GM12874 (cell line): ENCODE results near the gene CACNA1B.

Experiments used
- CTCF ChIP-seq: IDR thresholded peaks from 2 replicates; pipeline ENCODE4 v1.5.1; 2011; ENCODE audit warnings: low read depth, mild to moderate bottlenecking, control low read depth, low read length, moderate library complexity; ENCODE audit not compliant: insufficient read depth

Gene CACNA1B

GRCh38 chr9:138042640-138043039 lies 165.1 kb downstream of the CACNA1B start:
- TF ChIP-seq CTCF: no peak

GRCh38 chr9:138043061-138043410 lies 165.5 kb downstream of the CACNA1B start:
- TF ChIP-seq CTCF: no peak

GRCh38 chr9:138043411-138044345 lies 166.1 kb downstream of the CACNA1B start:
- TF ChIP-seq CTCF: no peak

- no peak for TF ChIP-seq CTCF
These were observed 167.2 kb downstream of the CACNA1B start for GRCh38 chr9:138044485-138045383.

- TF ChIP-seq CTCF: no peak
These were observed 168.2 kb downstream of the CACNA1B start for GRCh38 chr9:138045541-138046490.

GRCh38 chr9:138046641-138047301 lies 169.2 kb downstream of the CACNA1B start:
- no peak for TF ChIP-seq CTCF
